Common myeloid progenitor, CD34-positive (primary cell): Measurements from ENCODE around the gene TGFBRAP1. TPM values are rescaled to one million over a fixed set of nuclear protein-coding genes. Genes with fewer than 3 reads are reported as not detected.

Experiments
- CTCF ChIA-PET: fragments of 350-600 bp; sonication (Branson Sonifier 250); formaldehyde crosslinking; loops from one replicate; lab custom pipeline; 2021; ENCODE audit warnings: antibody characterized with exemption; lab: Charles Lee
- POLR2A ChIA-PET: fragments of 350-600 bp; sonication (Branson Sonifier 250); formaldehyde crosslinking; loops from one replicate; lab custom pipeline; 2021; ENCODE audit warnings: antibody characterized with exemption; lab: Charles Lee
- DNase-seq, 3 donors: peaks; one replicate each; pipeline versions ENCODE4 v3.0.0 to v3.0.0-alpha.2; 2013
- H3K27ac ChIP-seq, 2 experiments: 1 replicate in 1 of 2; 2 replicates in 1 of 2; pipeline ENCODE4 v1.7.0; 2013; ENCODE audit warnings: inconsistent platforms in 2 of 2, low read length in 2 of 2, mild to moderate bottlenecking in 2 of 2, low read depth in 1 of 2, moderate library complexity in 1 of 2; ENCODE audit not compliant: severe bottlenecking in 2 of 2, insufficient read depth in 1 of 2, poor library complexity in 1 of 2
- H3K27me3 ChIP-seq, 5 experiments: replicated peaks in 2 of 5; 1 replicate in 3 of 5; 2 replicates in 2 of 5; pipeline versions ENCODE4 v1.6.1 to v1.7.0; 2013; ENCODE audit warnings: low read length in 4 of 5, mild to moderate bottlenecking in 2 of 5, moderate library complexity in 2 of 5, inconsistent platforms in 1 of 5; ENCODE audit not compliant: insufficient read depth in 5 of 5, control insufficient read depth in 4 of 5
- H3K36me3 ChIP-seq, 4 experiments: 1 replicate in 2 of 4; 2 replicates in 2 of 4; pipeline versions ENCODE4 v1.6.1 to v1.7.0; 2013; ENCODE audit warnings: low read length in 3 of 4, control low read depth in 1 of 4, mild to moderate bottlenecking in 1 of 4; ENCODE audit not compliant: control insufficient read depth in 4 of 4, insufficient read depth in 4 of 4
- H3K4me1 ChIP-seq, 4 experiments: 1 replicate in 3 of 4; 2 replicates in 1 of 4; pipeline versions ENCODE4 v1.6.1 to v1.7.1; 2013; ENCODE audit warnings: low read length in 3 of 4, mild to moderate bottlenecking in 3 of 4, control low read depth in 1 of 4, inconsistent platforms in 1 of 4, moderate library complexity in 1 of 4; ENCODE audit not compliant: control insufficient read depth in 4 of 4, insufficient read depth in 4 of 4; ENCODE audit errors: control extremely low read depth in 1 of 4
- H3K4me3 ChIP-seq, 7 experiments: 1 replicate in 4 of 7; 2 replicates in 3 of 7; pipeline versions ENCODE4 v1.5.1 to v1.7.0; 2013; ENCODE audit warnings: mild to moderate bottlenecking in 7 of 7, low read length in 6 of 7, moderate library complexity in 6 of 7, inconsistent platforms in 2 of 7, low read depth in 2 of 7, control low read depth in 1 of 7; ENCODE audit not compliant: insufficient read depth in 4 of 7, control insufficient read depth in 1 of 7; ENCODE audit errors: extremely low read depth in 1 of 7
- H3K9me3 ChIP-seq, 5 experiments: 1 replicate in 4 of 5; 2 replicates in 1 of 5; pipeline versions ENCODE4 v1.6.1 to v1.7.1; 2013; ENCODE audit warnings: low read length in 4 of 5, mild to moderate bottlenecking in 2 of 5, inconsistent platforms in 1 of 5, low read depth in 1 of 5, moderate library complexity in 1 of 5; ENCODE audit not compliant: control insufficient read depth in 4 of 5, insufficient read depth in 2 of 5; ENCODE audit errors: control extremely low read depth in 1 of 5
- WGBS: methylation state at CpG from one replicate; pipeline ENCODE4 v1.1.5; 2013; ENCODE audit not compliant: insufficient coverage; 5-methylcytosine and 5-hydroxymethylcytosine counted together
- polyA plus RNA-seq: library from polyadenylated mRNA; unstranded; fragments of 120-200 nt; gene quantifications from one replicate; pipeline ENCODE4 v1.2.1, GENCODE V29; 2013

The TGFBRAP1 gene
- polyA plus RNA-seq = 71.2 TPM

GRCh38 chr2:105329561-105330495 lies at the start of gene TGFBRAP1:
TSS of gene TGFBRAP1 (minus strand) at chr2:105329735. CDS start at chr2:105308301, 21,434 bp downstream.
- Histone ChIP-seq H3K4me3 (peak within 1 kb of the TSS; percentile 40 to 85 (median 76)), H3K4me1 (peaks cover 13 to 58% (median 55%) of the 10 kb centered on the region in 4 experiments), H3K9me3 (no peaks in the 10 kb centered on the region), H3K27ac (peak within 1 kb of the TSS; percentile 90 to 96), H3K27me3 (no peaks in the 10 kb centered on the region), H3K36me3 (peaks cover 0 to 6% (median 1%) of the 10 kb centered on the region in 4 experiments)
- ChIA-PET CTCF (interaction anchor here (0.8 to 4.4 kb wide), 9 partner anchors 9 to 42 kb away, joined by 3 to 29 read pairs (median 9); partner anchors contain the start of gene C2orf49), POLR2A (interaction anchor here (0.6 to 1.7 kb wide), 5 partner anchors 8 to 33 kb away, joined by 3 to 4 read pairs (median 4); partner anchors contain the start of gene C2orf49)
- peak in 2 of 3 donors; percentile 68 to 76 for DNase-seq
- 3% methylated on average over 79 of the region's 101 CpGs for WGBS

- H3K27me3 ChIP-seq = no peaks in the 10 kb centered on the region
- peaks cover 14 to 59% (median 28%) of the 10 kb centered on the region in 4 experiments for H3K4me1 ChIP-seq
- H3K36me3 ChIP-seq = peaks cover 0 to 15% (median under 1%) of the 10 kb centered on the region in 4 experiments
- ChIA-PET POLR2A (no interaction called here), CTCF (interaction anchor here (0.9 to 4.9 kb wide), 7 partner anchors 10 to 165 kb away, joined by 3 to 17 read pairs (median 3); partner anchors contain the start of gene FHL2)
- no peaks in the 10 kb centered on the region for H3K9me3 ChIP-seq
- H3K27ac ChIP-seq = no peak overlapping the region
- WGBS = 95% methylated on average over 4 of the region's 4 CpGs
- H3K4me3 ChIP-seq = no peak overlapping the region
- DNase-seq = no peak
Observed at GRCh38 chr2:105378921-105379383, 49.4 kb upstream of the TGFBRAP1 start.

GRCh38 chr2:105378276-105378840 lies 48.8 kb upstream of the TGFBRAP1 start:
- Histone ChIP-seq H3K27ac (no peak overlapping the region), H3K9me3 (no peaks in the 10 kb centered on the region), H3K27me3 (no peaks in the 10 kb centered on the region), H3K4me1 (peaks cover 8 to 53% (median 23%) of the 10 kb centered on the region in 4 experiments), H3K4me3 (no peak overlapping the region), H3K36me3 (peaks cover 0 to 20% (median 3%) of the 10 kb centered on the region in 4 experiments)
- ChIA-PET POLR2A (no interaction called here), CTCF (interaction anchor here (0.6 to 4.9 kb wide), 6 partner anchors 11 to 143 kb away, joined by 3 to 17 read pairs (median 4); partner anchors contain the start of gene FHL2)
- 95% methylated on average over 9 of the region's 12 CpGs for WGBS
- DNase-seq = no peak

GRCh38 chr2:105377871-105378270 lies 48.3 kb upstream of the TGFBRAP1 start:
- no peaks in the 10 kb centered on the region for H3K9me3 ChIP-seq
- no peak overlapping the region for H3K4me3 ChIP-seq
- H3K4me1 ChIP-seq = peaks cover 5 to 48% (median 19%) of the 10 kb centered on the region in 4 experiments
- CTCF ChIA-PET = interaction anchor here (0.6 to 4.9 kb wide), 4 partner anchors 10 to 144 kb away, joined by 3 to 17 read pairs (median 4); no protein-coding TSS in a partner anchor
- no peaks in the 10 kb centered on the region for H3K27me3 ChIP-seq
- peaks cover 0 to 22% (median 5%) of the 10 kb centered on the region in 4 experiments for H3K36me3 ChIP-seq
- 90% methylated on average over 2 of the region's 3 CpGs for WGBS
- H3K27ac ChIP-seq = no peak overlapping the region
- no peak for DNase-seq
- POLR2A ChIA-PET = no interaction called here

GRCh38 chr2:105376789-105377240 lies 47.3 kb upstream of the TGFBRAP1 start:
- Histone ChIP-seq H3K27me3 (no peaks in the 10 kb centered on the region), H3K27ac (no peak overlapping the region), H3K9me3 (no peaks in the 10 kb centered on the region), H3K36me3 (peaks cover 0 to 24% (median 6%) of the 10 kb centered on the region in 4 experiments), H3K4me3 (no peak overlapping the region), H3K4me1 (peaks cover 5 to 39% (median 16%) of the 10 kb centered on the region in 4 experiments)
- 95% methylated on average over 3 of the region's 5 CpGs for WGBS
- DNase-seq = no peak
- ChIA-PET POLR2A (no interaction called here), CTCF (interaction anchor here (1.5 kb wide), 1 partner anchor 14 kb away, joined by 4 read pairs; no protein-coding TSS in a partner anchor)

GRCh38 chr2:105376010-105376409 lies 46.5 kb upstream of the TGFBRAP1 start:
- Histone ChIP-seq H3K27ac (no peak overlapping the region), H3K36me3 (peaks cover 0 to 26% (median 8%) of the 10 kb centered on the region in 4 experiments), H3K4me3 (no peak overlapping the region), H3K27me3 (no peaks in the 10 kb centered on the region), H3K4me1 (peaks cover 5 to 31% (median 14%) of the 10 kb centered on the region in 4 experiments), H3K9me3 (no peaks in the 10 kb centered on the region)
- CTCF ChIA-PET = interaction anchor here (1.0 to 1.7 kb wide), 5 partner anchors 9 to 147 kb away, joined by 3 to 5 read pairs (median 4); no protein-coding TSS in a partner anchor
- 95% methylated on average over 10 of the region's 11 CpGs for WGBS
- no peak for DNase-seq
- POLR2A ChIA-PET = no interaction called here
